Pancreas (tissue), 10 donors: Measurements from ENCODE around the gene RIC1. TPM values are rescaled to one million over a fixed set of nuclear protein-coding genes. Genes with fewer than 3 reads are reported as not detected.

Experiments used
- ATAC-seq, 4 donors: fragments of 200-7000 bp; cut with Tn5 transposase; one replicate each; pipeline versions ENCODE4 v1.8.0 to v1.9.1; 2020; ENCODE audit warnings: mild to moderate bottlenecking in 4 of 4, moderate library complexity in 4 of 4
- DNase-seq, 6 donors: peaks; one replicate each; pipeline ENCODE4 v3.0.0-alpha.2; 2020
- FAIRE-seq: peaks from 2 replicates; lab custom pipeline; 2012; peaks lifted over from hg19 to GRCh38; lab: Jason Lieb, UNC
- H3K27ac ChIP-seq, 4 donors: fragments of 200-600 bp; sonication (generic); 1 replicate in 3 of 4; 2 replicates in 1 of 4; pipeline versions ENCODE4 v1.5.0 to v1.8.0; 2020
- H3K27me3 ChIP-seq, 4 donors: fragments of 200-600 bp; one replicate each; pipeline ENCODE4 v1.8.0; 2021
- H3K36me3 ChIP-seq, 3 donors: fragments of 200-600 bp; sonication (generic) in 1 of 3; one replicate each; pipeline versions ENCODE4 v1.5.0 to v1.8.0; 2020 to 2021
- H3K4me1 ChIP-seq, 3 donors: fragments of 200-600 bp; one replicate each; pipeline ENCODE4 v1.8.0; 2021
- H3K4me3 ChIP-seq, 4 donors: fragments of 200-600 bp; sonication (generic) in 2 of 4; one replicate each; pipeline versions ENCODE4 v1.5.0 to v1.8.0; 2020 to 2021
- H3K9me3 ChIP-seq, 4 donors: fragments of 200-600 bp; one replicate each; pipeline ENCODE4 v1.8.0; 2021
- WGBS, 2 donors: extraction: QIAGEN DNeasy Blood & Tissue Kit; methylation state at CpG; one replicate each; pipeline ENCODE4 v1.1.7; 2013; 5-methylcytosine and 5-hydroxymethylcytosine counted together
- intact Hi-C, 3 donors: fragments of 100-400 bp; cut with DNase I; formaldehyde crosslinking; loops; one replicate each; pipeline versions ENCODE4 v1.11.1 to v1.14.2; 2022
- polyA plus RNA-seq, 2 donors: library from polyadenylated mRNA; stranded (reverse); fragments of 200-250 nt; gene quantifications; one replicate each; pipeline ENCODE4 v1.2.3, GENCODE V29; 2013
- total RNA-seq, 6 donors: library from RNA; stranded (reverse); fragmentation: NEBNext Ultra II Directional in 4 of 6; extraction: Animal tissue kit (Norgen Biotek cat#: 25700) in 4 of 6; gene quantifications; one replicate each; pipeline versions ENCODE4 v1.2.1 to v1.2.4, GENCODE V29; 2021 to 2023
- TF ChIP-seq, protein P1 (sequence below), 4 donors: fragments of 200-600 bp; sonication (generic) in 3 of 4; IDR thresholded peaks; one replicate each; pipeline versions ENCODE4 v1.5.0 to v1.8.0; 2021; ENCODE audit warnings: antibody characterized with exemption in 4 of 4
- donor health status: healthy with polysubstance abuse.
- donor health status: DM: no; HTN: no; CAD: no; lungs with moderate emphysema.
- donor health status: DM: no; HTN: no; CAD: no.
- donor health status: control.
- donor health status: control.
- donor health status: Bipolar disorder and iron deficiency.
- donor health status: DM: yes; HTN: yes; CAD: no.
- donor health status: DM: no; HTN: no; CAD: no.
- donor health status: DM: no; HTN: no; CAD: no.
- donor health status: DM: yes; HTN: yes; CAD: no.

Gene RIC1
- total and polyA plus RNA-seq, 8 donors: 2.9 to 11.8 (median 8.4) TPM

DNA sequence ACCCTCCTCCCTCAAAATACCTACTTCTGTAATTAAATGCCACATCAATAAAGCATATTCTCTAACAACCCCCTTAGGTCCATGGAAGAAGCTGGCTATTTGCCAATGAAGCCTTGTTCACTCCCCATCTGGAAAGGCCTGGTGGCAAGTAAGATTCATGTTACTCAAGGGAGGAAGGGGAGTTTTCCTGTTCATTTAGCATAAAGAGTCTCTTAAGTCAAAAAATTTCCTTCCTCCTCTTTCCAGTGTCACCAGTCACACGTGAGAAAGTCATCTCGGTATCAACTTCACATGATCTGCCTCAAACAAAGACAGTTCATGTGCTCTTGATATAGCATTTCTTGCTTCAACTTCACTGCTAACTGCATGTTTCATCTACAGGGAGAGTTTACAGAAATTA is 32.7 kb upstream of the RIC1 start:
- ATAC-seq (no peak), FAIRE-seq (no peak)
- WGBS, 2 donors: 84 to 85% methylated on average over 2 of the region's 2 CpGs

GRCh38 chr9:5608298-5609225 is 20.3 kb upstream of the RIC1 start:
- Histone ChIP-seq H3K36me3 (no peaks in the 10 kb centered on the region), H3K9me3 (no peaks in the 10 kb centered on the region), H3K27me3 (no peaks in the 10 kb centered on the region), H3K4me3 (peak overlapping the region in 2 of 4 donors; percentile 19 to 34), H3K27ac (peak overlapping the region in 1 of 4 donors; percentile 31), H3K4me1 (no peaks in the 10 kb centered on the region)
- FAIRE-seq (no peak), ATAC-seq (peak; percentile 61 to 92 (median 82)), DNase-seq (no peak)
- TF ChIP-seq, protein P1, sequence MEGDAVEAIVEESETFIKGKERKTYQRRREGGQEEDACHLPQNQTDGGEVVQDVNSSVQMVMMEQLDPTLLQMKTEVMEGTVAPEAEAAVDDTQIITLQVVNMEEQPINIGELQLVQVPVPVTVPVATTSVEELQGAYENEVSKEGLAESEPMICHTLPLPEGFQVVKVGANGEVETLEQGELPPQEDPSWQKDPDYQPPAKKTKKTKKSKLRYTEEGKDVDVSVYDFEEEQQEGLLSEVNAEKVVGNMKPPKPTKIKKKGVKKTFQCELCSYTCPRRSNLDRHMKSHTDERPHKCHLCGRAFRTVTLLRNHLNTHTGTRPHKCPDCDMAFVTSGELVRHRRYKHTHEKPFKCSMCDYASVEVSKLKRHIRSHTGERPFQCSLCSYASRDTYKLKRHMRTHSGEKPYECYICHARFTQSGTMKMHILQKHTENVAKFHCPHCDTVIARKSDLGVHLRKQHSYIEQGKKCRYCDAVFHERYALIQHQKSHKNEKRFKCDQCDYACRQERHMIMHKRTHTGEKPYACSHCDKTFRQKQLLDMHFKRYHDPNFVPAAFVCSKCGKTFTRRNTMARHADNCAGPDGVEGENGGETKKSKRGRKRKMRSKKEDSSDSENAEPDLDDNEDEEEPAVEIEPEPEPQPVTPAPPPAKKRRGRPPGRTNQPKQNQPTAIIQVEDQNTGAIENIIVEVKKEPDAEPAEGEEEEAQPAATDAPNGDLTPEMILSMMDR (IDR thresholded peaks at IDR 0.05): no peak
- intact Hi-C loops: no loop called here
- 37 to 41% methylated on average over 6 of the region's 6 CpGs for WGBS, 2 donors

More for the DNA sequence above, 32.7 kb upstream of the RIC1 start:
- Histone ChIP-seq H3K27ac (no peak overlapping the region), H3K27me3 (no peaks in the 10 kb centered on the region), H3K4me3 (no peak overlapping the region), H3K4me1 (no peaks in the 10 kb centered on the region), H3K36me3 (no peaks in the 10 kb centered on the region), H3K9me3 (no peaks in the 10 kb centered on the region)
- TF ChIP-seq, protein P1 (IDR thresholded peaks at IDR 0.05): no peak
- intact Hi-C loops: no loop called here
- no peak for DNase-seq

- intact Hi-C loops: no loop called here
- ATAC-seq (no peak), FAIRE-seq (no peak), DNase-seq (no peak)
- WGBS, 2 donors: 47 to 66% methylated on average over 3 of the region's 3 CpGs
- peak overlapping the region in 2 of 4 donors; percentile 19 to 34 for H3K4me3 ChIP-seq
- no peaks in the 10 kb centered on the region for H3K36me3 ChIP-seq
- H3K27ac ChIP-seq: no peak overlapping the region
- TF ChIP-seq, protein P1 (IDR thresholded peaks at IDR 0.05): no peak
- no peaks in the 10 kb centered on the region for H3K27me3 ChIP-seq
- no peaks in the 10 kb centered on the region for H3K4me1 ChIP-seq
- H3K9me3 ChIP-seq: no peaks in the 10 kb centered on the region
Observed at GRCh38 chr9:5609226-5609596, 19.7 kb upstream of the RIC1 start.

GRCh38 chr9:5610491-5610890 is 18.4 kb upstream of the RIC1 start:
- TF ChIP-seq, protein P1 (IDR thresholded peaks at IDR 0.05): no peak
- no peak for DNase-seq
- Histone ChIP-seq H3K4me3 (no peak overlapping the region), H3K9me3 (no peaks in the 10 kb centered on the region), H3K4me1 (no peaks in the 10 kb centered on the region), H3K36me3 (no peaks in the 10 kb centered on the region), H3K27me3 (no peaks in the 10 kb centered on the region), H3K27ac (no peak overlapping the region)
- 59 to 79% methylated on average over 2 of the region's 2 CpGs for WGBS, 2 donors
- FAIRE-seq: no peak
- ATAC-seq: no peak
- intact Hi-C loops: no loop called here
